ENCODE results near the gene CAPZB.
A peak's percentile ranks its signal among the peaks of the same experiment; 100 is the strongest.

CAPZB gene

GRCh38 chr1:19404748-19405147, 80.6 kb downstream of the CAPZB start:
- DNase-seq: no peak

- DNase-seq: no peak
Measured at GRCh38 chr1:19403256-19403655, 82.1 kb downstream of the CAPZB start.

DNA sequence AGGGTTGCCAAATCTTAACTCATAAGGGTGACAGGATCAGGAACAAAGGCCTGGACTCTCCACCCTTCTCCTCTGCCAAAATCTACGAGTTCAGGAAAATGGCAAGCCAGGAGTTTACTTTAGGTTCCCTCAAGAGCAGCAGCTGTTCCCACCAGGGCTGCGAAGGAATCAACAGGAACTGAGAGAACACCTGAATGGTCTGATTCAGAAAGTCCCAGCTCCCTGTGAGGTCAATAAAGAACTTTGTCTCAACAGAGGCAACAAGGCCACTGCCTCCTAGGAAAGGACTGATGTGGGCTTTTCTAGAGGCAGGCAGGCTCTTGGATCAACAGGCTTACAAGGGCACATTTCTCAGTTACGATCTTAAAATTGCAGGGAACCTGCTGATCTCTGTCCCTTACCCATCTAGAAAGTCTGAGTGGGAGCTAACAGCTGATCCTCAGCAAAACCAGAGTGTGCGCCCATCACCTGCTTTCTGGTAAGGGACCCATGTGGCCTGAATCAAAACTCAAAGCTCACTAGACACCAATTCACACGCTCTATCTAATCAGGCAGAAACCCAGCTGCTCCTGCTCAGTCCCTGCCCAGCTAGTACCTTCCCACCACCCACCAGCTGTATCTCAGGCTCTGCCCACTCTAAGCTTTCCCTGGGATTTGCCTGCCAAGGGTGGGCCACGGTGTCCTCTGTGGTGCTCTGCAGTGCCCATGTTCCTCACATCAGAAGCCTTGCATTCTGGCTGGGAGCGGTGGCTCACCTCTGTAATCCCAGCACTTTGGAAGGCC, 83.1 kb downstream of the CAPZB start:
- DNase-seq: no peak

- DNase-seq: no peak
Measured at GRCh38 chr1:19401535-19401889, 83.8 kb downstream of the CAPZB start.

GRCh38 chr1:19400875-19401534, 84.3 kb downstream of the CAPZB start:
- DNase-seq: no peak

GRCh38 chr1:19400192-19400611, 85.1 kb downstream of the CAPZB start:
- no peak for DNase-seq

DNA sequence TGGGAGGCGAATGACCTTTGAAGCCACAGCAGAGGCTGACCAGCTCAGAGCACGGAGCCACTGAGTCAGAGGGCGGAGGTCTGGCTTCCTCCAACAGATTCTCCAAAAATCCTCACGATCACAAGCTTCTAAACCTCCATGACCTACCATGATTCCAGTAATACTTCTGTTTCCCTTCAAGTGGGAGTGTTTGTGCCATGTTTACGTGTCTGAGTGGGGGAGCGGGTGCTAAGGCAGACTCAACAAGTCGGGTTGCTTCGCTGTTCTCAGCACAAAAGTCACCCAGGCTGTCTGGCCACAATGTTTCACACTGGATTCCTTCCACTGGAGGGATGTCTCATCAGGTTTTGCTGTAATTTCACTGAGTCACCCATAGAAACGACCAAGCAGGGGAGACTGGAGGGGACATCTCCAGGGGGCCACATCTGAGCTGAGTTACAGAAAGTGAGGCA, 87.0 kb downstream of the CAPZB start:
- peak; percentile 90 for DNase-seq

- DNase-seq: no peak
Measured at GRCh38 chr1:19397217-19397945, 88.0 kb downstream of the CAPZB start.

- DNase-seq: no peak
Measured at GRCh38 chr1:19396280-19396679, 89.1 kb downstream of the CAPZB start.

GRCh38 chr1:19395678-19396192, 89.6 kb downstream of the CAPZB start:
- peak; percentile 78 for DNase-seq

GRCh38 chr1:19393046-19393445, 92.3 kb downstream of the CAPZB start:
- no peak for DNase-seq

DNA sequence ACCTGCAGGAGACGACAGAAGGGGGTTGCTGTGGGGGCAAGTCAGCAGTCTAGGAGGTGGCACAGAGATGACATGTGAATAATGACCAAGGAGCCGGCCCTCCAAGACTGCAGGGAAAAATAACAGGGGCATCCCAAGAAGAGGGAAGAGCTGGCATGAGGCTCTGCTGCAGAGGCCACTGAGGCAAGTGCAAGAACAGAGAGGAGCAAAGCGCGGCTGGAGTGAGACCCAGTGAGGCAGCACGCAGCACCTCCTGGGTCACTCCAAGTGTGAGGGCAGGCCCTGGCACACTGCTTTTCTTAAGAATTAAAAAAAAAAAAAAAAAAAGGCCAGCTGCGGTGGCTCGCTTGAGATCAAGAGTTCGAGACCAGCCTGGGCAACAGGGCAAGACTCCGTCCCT, 93.1 kb downstream of the CAPZB start:
- no peak for DNase-seq

DNA sequence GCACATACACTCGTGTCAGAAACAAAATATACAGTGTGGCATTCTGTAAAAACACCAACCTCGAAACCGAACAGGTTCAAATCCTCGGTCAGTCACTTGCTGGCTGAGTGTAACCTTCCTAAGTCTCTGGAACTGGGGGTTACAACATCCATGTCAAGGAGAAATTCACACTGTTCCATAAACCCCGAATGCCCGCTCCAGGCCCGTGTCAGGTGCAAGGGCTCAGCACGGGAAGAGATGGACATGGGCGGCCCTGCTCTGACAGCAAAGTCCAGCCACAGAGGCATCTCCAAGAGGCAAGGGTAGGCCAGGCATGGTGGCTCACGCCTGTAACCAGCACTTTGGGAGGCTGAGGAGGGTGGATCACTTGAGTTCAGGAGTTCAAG, 93.8 kb downstream of the CAPZB start:
- no peak for DNase-seq

DNA sequence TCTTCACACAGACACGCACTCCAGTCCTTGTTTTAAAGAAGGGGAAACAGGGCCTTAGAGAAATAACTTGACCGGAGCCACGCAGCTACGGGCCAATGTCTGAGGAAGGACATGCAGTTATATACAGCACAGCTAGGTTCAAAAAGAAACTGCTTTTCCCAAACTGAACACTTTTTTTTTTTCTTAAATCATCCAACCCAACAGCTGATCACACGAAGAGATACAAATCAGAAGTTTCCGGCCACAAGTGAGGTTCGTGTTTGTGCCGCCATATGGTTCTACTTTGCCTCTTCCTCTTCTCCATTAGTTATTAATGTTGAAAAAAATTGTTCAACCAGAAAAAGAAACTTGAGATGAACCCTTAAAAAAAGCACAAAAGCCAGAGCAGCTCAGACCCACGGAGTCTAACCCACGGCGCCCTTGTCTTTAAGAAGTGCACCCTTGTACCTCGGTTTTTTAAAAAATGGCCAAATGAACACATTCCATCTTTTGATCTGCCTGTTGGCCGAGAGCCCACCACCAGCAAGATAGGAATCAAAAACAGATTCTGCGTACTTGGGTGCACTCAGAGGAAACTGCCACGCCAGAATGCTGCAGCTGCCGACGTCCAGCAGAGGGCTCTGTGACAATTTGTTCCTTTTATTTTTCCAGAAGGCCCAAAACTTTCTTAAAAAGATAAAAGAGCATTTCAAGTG, 94.3 kb downstream of the CAPZB start:
- DNase-seq: peak; percentile 75

GRCh38 chr1:19390166-19390850, 95.0 kb downstream of the CAPZB start:
- DNase-seq: no peak

DNA sequence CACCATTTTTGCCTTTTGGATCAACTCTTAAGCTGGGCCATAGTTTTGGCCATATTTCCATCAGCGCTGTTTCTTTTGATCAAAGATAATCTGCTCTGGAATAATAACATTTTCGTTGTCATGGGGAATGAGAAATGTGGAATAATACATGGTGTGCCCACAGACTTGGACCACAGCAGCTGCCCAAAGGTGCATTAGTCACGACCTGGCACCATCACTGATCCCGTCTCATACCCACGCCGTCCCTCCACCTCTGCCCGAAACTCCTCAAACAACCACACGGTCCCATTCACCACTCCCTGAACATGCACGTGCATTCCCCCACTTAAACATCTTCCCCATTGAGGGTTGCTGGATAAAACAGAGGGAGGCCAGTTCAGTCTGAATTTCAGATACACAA, 96.4 kb downstream of the CAPZB start:
- no peak for DNase-seq

- no peak for DNase-seq
Measured at GRCh38 chr1:19387045-19387467, 98.3 kb downstream of the CAPZB start.

GRCh38 chr1:19385869-19386591, 99.3 kb downstream of the CAPZB start:
- no peak for DNase-seq

GRCh38 chr1:19385221-19385620, 100.1 kb downstream of the CAPZB start:
- no peak for DNase-seq

- no peak for DNase-seq
Measured at GRCh38 chr1:19384772-19385187, 100.6 kb downstream of the CAPZB start.

DNA sequence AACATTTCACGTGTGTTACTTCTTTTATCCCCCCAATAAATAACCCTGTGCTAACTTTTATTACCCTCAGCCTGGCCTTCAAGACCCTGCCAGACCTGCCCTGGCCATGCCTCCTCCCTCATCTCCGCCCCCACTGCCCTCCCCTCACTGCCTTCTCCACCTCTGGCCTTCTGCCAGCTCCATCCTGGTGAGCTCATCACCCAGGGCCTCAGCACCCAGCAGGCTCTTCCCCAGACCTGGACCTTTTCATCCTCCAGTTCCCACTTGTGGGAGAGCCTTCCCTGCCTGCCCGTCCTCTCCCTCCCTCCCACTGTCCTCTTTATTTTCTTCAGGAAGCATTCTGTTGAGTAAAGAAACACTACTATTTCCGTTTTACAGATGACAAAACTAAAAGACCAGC, 101.2 kb downstream of the CAPZB start:
- no peak for DNase-seq

- no peak for DNase-seq
Measured at GRCh38 chr1:19382222-19382621, 103.1 kb downstream of the CAPZB start.

All from amniotic stem cell (primary cell).